NCI-H226 (cell line): Measurements from ENCODE around the gene ADGRG2.
"Not testable (repeated sequence)": the region's sequence is repeated elsewhere in the genome, so short reads cannot be mapped to it uniquely, and the experiment has no call there.

Experiments
- DNase-seq: peaks from one replicate; pipeline ENCODE4 v3.0.0-alpha.2; 2015

Gene ADGRG2

GRCh38 chrX:18996536-18996935, 125.7 kb downstream of the ADGRG2 start:
- DNase-seq: no peak

GRCh38 chrX:18995221-18995620, 127.0 kb downstream of the ADGRG2 start:
- no peak for DNase-seq

GRCh38 chrX:18994713-18995112, 127.6 kb downstream of the ADGRG2 start:
- no peak for DNase-seq

- no peak for DNase-seq
Observed at GRCh38 chrX:18992829-18993228, 129.4 kb downstream of the ADGRG2 start.

GRCh38 chrX:18985186-18985435, 137.2 kb downstream of the ADGRG2 start:
- no peak for DNase-seq

GRCh38 chrX:18984381-18985185, 137.7 kb downstream of the ADGRG2 start:
- peak; percentile 68 for DNase-seq

- DNase-seq: no peak
Observed at GRCh38 chrX:18983666-18984380, 138.4 kb downstream of the ADGRG2 start, which contains the start of gene PHKA2. PHKA2 (minus strand) TSS chrX:18984114; CDS start chrX:18983932, 182 bp downstream.

GRCh38 chrX:18981124-18981807, 141.0 kb downstream of the ADGRG2 start:
- no peak for DNase-seq

GRCh38 chrX:18980262-18980661, 142.0 kb downstream of the ADGRG2 start:
- not testable (repeated sequence) for DNase-seq

- DNase-seq: no peak
Observed at GRCh38 chrX:18974993-18975392, 147.3 kb downstream of the ADGRG2 start.

GRCh38 chrX:18973527-18974192, 148.6 kb downstream of the ADGRG2 start:
- DNase-seq: no peak

GRCh38 chrX:18971506-18971905, 150.8 kb downstream of the ADGRG2 start:
- DNase-seq: no peak

- DNase-seq: no peak
Observed at GRCh38 chrX:18970465-18970864, 151.8 kb downstream of the ADGRG2 start.

GRCh38 chrX:18966624-18967023, 155.6 kb downstream of the ADGRG2 start:
- no peak for DNase-seq

GRCh38 chrX:18964901-18965300, 157.4 kb downstream of the ADGRG2 start:
- DNase-seq: no peak

GRCh38 chrX:18964026-18964425, 158.2 kb downstream of the ADGRG2 start:
- DNase-seq: no peak

- no peak for DNase-seq
Observed at GRCh38 chrX:18962329-18962728, 159.9 kb downstream of the ADGRG2 start.

GRCh38 chrX:18961686-18962085, 160.6 kb downstream of the ADGRG2 start:
- DNase-seq: peak; percentile 1

- DNase-seq: no peak
Observed at GRCh38 chrX:18956303-18957032, 165.8 kb downstream of the ADGRG2 start.

GRCh38 chrX:18955676-18956075, 166.6 kb downstream of the ADGRG2 start:
- no peak for DNase-seq

GRCh38 chrX:18951032-18951431, 171.2 kb downstream of the ADGRG2 start:
- no peak for DNase-seq

GRCh38 chrX:18949944-18950301, 172.3 kb downstream of the ADGRG2 start:
- no peak for DNase-seq
